Hematopoietic multipotent progenitor cell (in vitro differentiated cells): ENCODE results near the gene CD4. TPM values are rescaled to one million over a fixed set of nuclear protein-coding genes. Genes with fewer than 3 reads are reported as not detected.
"Not testable (repeated sequence)": the region's sequence is repeated elsewhere in the genome, so short reads cannot be mapped to it uniquely, and the experiment has no call there.

Source experiments
- DNase-seq, 3 donors: peaks; one replicate each; pipeline ENCODE4 v3.0.0-alpha.2; 2011 to 2015; ENCODE audit warnings: low read depth in 2 of 3, low spot score in 2 of 3
- total RNA-seq: library from RNA; depleted of rRNA; stranded (reverse); fragments of >200 nt; gene quantifications from one replicate; pipeline ENCODE4 v1.2.3, GENCODE V29; 2012

Gene CD4
- total RNA-seq, result 3.8 TPM

GRCh38 chr12:6788972-6789924 lies at the start of gene CD4:
CD4 (plus strand) TSS chr12:6789528; CDS start chr12:6800139, 10,611 bp downstream.
- peak in 1 of 3 donors; percentile 52 for DNase-seq

DNA sequence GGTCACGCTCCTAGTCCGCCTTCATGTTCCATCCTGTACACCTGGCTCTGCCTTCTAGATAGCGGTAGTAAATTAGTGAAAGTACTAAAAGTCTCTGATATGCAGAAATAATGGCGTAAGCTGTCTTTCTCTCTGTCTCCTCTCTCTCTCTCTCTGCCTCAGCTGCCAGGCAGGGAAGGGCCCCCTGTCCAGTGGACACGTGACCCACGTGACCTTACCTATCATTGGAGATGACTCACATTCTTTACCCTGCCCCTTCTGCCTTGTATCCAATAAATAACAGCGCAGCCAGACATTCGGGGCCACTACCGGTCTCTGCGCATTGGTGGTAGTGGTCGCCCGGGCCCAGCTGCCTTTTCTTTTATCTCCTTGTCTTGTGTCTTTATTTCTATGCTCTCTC lies 47.2 kb upstream of the CD4 start:
- not testable (repeated sequence) for DNase-seq

DNA sequence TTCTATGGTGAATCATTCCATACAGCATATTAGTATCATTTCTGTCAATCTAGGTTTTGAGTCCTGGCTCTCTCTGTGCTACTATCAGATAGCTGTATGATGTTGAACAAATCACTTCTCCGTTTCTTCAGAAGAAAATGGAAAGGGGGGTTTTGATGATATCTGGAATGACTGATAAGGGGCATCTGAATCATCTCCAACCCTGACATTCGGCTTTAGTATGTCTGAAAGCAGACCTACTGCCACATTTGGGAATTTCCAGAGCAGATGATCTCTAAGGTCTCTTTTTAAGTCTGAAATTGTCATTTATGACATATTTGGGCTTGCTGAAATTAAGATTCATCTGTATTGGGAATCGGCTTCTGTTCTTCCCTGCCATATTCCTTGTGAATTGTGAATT lies 46.5 kb upstream of the CD4 start:
- no peak for DNase-seq

DNA sequence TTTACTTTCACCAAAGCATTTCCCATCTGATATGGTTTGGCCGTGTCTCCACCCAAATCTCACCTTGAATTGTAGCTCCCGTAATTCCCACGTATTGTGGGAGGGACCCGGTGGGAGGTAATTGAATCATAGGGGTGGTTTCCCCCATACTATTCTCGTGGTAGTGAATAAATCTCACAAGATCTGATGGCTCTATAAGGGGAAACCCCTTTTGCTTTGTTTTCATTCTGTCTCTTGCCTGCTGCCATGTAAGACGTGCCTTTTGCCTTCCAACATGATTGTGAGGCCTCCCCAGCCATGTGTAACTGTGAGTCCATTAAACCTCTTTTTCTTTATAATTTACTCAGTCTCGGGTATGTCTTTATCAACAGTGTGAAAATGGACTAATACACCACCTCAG lies 46.0 kb upstream of the CD4 start:
- not testable (repeated sequence) for DNase-seq

- peak in 2 of 3 donors; percentile 86 to 95 for DNase-seq
Measured at GRCh38 chr12:6745741-6746525, 43.4 kb upstream of the CD4 start.

DNA sequence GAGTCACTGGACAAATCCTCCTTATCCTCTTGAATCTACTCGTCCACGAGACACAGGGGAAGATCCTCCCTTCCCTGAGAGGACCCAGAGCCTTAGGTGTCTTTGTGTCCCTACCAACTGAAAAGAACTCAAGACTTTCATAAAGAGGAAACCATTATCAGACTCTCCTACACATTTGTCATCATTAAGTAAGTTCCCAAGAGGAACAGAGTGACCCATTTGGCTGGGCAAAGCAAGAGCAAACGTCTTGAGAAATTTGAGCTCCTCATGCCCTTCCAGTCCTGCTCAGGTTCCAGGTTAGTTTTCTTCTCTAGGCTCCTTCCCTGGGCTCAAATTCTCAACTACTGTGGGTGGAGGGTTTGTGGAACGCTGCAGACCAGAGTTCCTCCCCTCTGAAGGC lies 42.1 kb upstream of the CD4 start:
- DNase-seq, result no peak

DNA sequence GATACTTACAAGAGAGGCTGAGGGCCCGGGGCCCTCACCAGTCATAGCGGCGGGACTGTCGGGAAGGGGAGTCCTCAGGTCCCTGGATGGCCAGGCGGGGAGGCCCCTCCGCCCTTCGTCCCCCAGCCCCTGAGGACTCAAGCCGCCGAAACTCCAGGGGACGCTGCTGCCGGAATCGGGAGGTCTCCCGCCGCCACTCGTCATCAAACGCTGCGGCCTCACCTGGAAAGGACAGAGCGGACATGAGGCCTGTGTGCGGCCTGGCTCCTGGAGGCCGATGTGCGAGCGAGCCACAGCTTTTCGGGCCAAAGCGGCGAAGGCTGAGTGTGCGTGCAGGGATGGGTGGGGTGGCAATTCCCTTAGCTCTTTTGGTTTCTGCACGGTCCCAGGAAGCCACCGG lies 40.6 kb upstream of the CD4 start:
- DNase-seq, result no peak

DNA sequence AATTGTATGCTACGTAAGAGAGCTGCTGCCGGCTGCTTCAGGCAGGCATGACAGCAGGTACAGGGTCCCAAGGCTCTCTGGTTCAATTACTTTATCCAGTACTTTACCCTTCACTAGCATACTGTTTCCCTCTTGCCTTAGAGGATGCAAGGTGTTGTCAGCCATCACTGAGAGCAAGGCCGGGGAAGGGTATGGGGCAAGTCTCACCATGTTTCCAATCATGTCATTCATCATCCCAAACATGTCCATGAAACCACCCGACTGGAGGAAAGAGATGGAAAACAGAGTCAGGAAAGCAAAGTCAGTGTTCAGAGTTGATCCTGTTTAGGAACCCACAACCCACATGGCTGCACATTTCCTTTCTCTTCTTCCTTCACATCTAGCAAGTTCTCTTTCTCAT lies 38.8 kb upstream of the CD4 start:
- no peak for DNase-seq

GRCh38 chr12:6751767-6752166 lies 37.6 kb upstream of the CD4 start:
- DNase-seq, result no peak

DNA sequence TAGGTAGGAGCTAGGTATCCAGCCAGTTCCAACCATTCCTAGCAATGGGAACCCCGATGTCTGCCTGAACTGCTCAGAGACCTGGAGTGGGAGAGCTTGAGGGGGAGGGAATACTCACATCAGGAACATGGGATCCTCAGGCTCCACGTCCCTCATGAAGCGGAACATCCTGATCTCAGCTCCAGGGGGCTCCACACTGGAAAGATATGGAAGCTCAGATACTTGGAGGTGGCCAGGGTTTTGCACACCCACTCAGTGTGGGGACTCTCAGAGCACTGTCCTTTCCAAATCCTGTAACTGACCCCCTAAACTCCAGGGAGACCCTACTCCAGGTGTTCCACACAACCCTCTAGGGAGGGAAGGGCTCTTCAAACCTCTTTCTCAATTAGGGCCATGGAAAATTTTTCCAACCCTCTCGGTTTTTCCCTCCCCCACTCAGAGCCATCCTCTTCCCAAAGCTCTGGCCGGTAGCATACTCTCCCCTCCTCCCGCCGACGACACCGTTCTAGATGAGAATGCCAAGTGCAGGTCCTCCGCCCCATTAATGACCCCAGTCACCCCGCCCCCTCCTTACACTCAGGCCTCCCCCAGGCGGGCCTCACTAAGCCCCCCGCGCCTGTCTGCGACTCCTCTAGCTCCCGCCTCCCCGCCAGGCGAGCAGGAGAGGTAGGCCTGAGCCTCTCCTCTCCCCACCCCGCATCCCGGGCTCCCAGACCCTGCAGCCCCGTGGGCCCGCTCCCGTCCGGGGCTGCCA lies 37.0 kb upstream of the CD4 start:
- DNase-seq, result peak in 1 of 3 donors; percentile 66

- peak; percentile 95 to 99 (median 97) for DNase-seq
Measured at GRCh38 chr12:6752921-6753771, 36.2 kb upstream of the CD4 start, which contains the start of gene MLF2. MLF2 (minus strand) TSS chr12:6753141; CDS start chr12:6752334, 807 bp downstream.

DNA sequence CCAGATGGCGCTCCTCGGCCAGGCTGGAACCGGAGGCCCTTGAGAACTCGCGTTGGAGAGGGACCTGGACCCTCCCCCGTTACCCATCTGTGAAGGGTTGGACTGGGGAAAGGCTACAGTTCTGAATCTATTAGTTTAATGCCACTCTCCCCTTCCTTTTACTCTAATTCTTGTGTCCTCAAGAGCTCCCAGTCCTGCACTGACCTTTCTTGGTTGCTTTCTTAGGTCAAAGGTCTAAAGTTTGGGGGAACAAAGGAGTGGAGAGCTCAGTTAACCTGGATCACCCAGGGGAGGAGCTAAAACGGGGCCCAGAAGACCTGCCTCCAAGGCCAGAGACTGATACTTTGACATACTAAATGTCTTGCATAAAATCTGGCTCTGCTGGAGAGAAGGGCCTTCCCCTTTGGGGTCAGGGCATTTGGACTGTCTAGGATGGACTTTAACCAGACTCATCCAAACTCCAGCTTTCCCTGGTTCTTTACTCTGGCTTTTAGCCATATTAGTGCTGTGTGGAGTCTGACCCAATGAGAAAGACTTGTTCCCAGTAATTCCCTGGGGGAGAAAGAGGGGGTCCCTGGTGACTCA lies 35.5 kb upstream of the CD4 start:
- no peak for DNase-seq

GRCh38 chr12:6754411-6754810 lies 34.9 kb upstream of the CD4 start:
- DNase-seq, result no peak

- DNase-seq, result no peak
Measured at GRCh38 chr12:6757028-6757690, 32.2 kb upstream of the CD4 start.

- no peak for DNase-seq
Measured at GRCh38 chr12:6758506-6759095, 30.7 kb upstream of the CD4 start.

- DNase-seq, result no peak
Measured at GRCh38 chr12:6759741-6760140, 29.6 kb upstream of the CD4 start.

DNA sequence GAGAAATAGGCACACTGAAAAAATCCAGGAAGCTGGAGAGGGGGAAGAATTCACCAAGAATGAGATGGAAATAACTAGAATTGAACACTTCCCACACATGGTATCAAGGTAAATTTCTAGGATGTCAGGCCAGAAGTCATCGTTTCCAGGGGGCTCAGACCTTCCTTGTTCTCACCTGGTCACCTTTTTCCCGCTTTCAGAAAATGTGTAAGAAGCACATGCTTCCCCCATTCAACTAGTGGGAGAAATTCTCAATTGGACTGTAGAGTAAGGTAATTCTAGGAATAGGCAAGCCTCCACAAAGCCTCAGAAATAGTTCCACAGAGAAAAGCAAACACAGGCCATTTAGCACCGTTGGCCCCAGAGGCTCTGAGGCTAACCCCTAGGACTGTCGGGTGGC lies 25.9 kb upstream of the CD4 start:
- no peak for DNase-seq

GRCh38 chr12:6764011-6764828 lies 25.1 kb upstream of the CD4 start:
- peak in 2 of 3 donors; percentile 89 to 97 for DNase-seq
